A549 (cell line): ENCODE measurements around the gene PPP2R5E. TPM values are rescaled to one million over a fixed set of nuclear protein-coding genes. Genes with fewer than 3 reads are reported as not detected.

Source experiments
- ATAC-seq, 2 experiments: fragments of 200-7000 bp in 1 of 2; fragments of >200 bp in 1 of 2; cut with Nextera tagmentation in 1 of 2; cut with Tn5 transposase in 1 of 2; 3 replicates each; pipeline versions ENCODE4 v1.8.0 to v1.9.1; 2018 to 2020; ENCODE audit warnings: mild to moderate bottlenecking in 1 of 2, moderate library complexity in 1 of 2
- CTCF ChIA-PET: fragments of 300-600 bp; sonication (Branson Sonifier 250); formaldehyde crosslinking; extraction: SDS; loops from one replicate; lab custom pipeline; 2021; ENCODE audit warnings: antibody characterized with exemption, inconsistent platforms; lab: Yijun Ruan, JAX
- POLR2A ChIA-PET: fragments of 350-600 bp; formaldehyde crosslinking; extraction: SDS; loops from one replicate; lab custom pipeline; 2021; ENCODE audit warnings: antibody characterized with exemption, inconsistent platforms; lab: Yijun Ruan, JAX
- DNase-seq, 2 experiments: peaks; one replicate each; pipeline versions ENCODE4 v3.0.0 to v3.0.0-alpha.2; 2011 to 2016; ENCODE audit warnings: low read depth in 1 of 2, low spot score in 1 of 2
- FAIRE-seq: peaks from 2 replicates; lab custom pipeline; 2011; peaks lifted over from hg19 to GRCh38; lab: Jason Lieb, UNC
- H3K27ac ChIP-seq, 2 experiments: fragments of >200 bp; sonication (Bioruptor Twin); formaldehyde crosslinking; 3 replicates each; pipeline ENCODE4 v1.5.1; 2016 to 2017
- H3K4me1 ChIP-seq: fragments of >200 bp; sonication (Bioruptor Twin); formaldehyde crosslinking; 3 replicates; pipeline ENCODE4 v1.6.1; 2016
- H3K4me2 ChIP-seq: fragments of >200 bp; sonication (Bioruptor Twin); formaldehyde crosslinking; 3 replicates; pipeline ENCODE4 v1.6.1; 2016
- H3K4me3 ChIP-seq: fragments of >200 bp; sonication (Bioruptor Twin); formaldehyde crosslinking; 3 replicates; pipeline ENCODE4 v1.5.1; 2016
- H3K9me3 ChIP-seq: fragments of >200 bp; sonication (Bioruptor Twin); formaldehyde crosslinking; 3 replicates; pipeline ENCODE4 v1.6.1; 2016
- BCL3 ChIP-seq: fragments of >200 bp; sonication (Bioruptor Twin); formaldehyde crosslinking; IDR thresholded peaks from 3 replicates; pipeline ENCODE4 v1.6.1; 2016
- BHLHE40 ChIP-seq: IDR thresholded peaks from 2 replicates; pipeline ENCODE4 v1.6.1; 2012; ENCODE audit warnings: low read depth, low read length, inconsistent platforms
- CBX2 ChIP-seq: fragments of 200-600 bp; sonication (generic); IDR thresholded peaks from 2 replicates; pipeline ENCODE4 v1.6.1; 2016; ENCODE audit warnings: low read depth, mild to moderate bottlenecking, borderline replicate concordance
- CBX8 ChIP-seq: fragments of 200-600 bp; sonication (generic); IDR thresholded peaks from 2 replicates; pipeline ENCODE4 v1.6.1; 2016
- CHD2 ChIP-seq: fragments of 150-350 bp; IDR thresholded peaks from 2 replicates; pipeline ENCODE4 v1.6.1; 2014; ENCODE audit warnings: low read length; ENCODE audit not compliant: partially characterized antibody
- CHD4 ChIP-seq: fragments of 200-600 bp; sonication (generic); IDR thresholded peaks from 2 replicates; pipeline ENCODE4 v1.6.1; 2016; ENCODE audit warnings: antibody characterized with exemption, mild to moderate bottlenecking, borderline replicate concordance
- EHF ChIP-seq: fragments of 250-450 bp; sonication (Bioruptor Pico); IDR thresholded peaks from 2 replicates; pipeline ENCODE4 v1.5.0; 2020; ENCODE audit warnings: mild to moderate bottlenecking
- EHMT2 ChIP-seq: fragments of 200-600 bp; sonication (generic); IDR thresholded peaks from 2 replicates; pipeline ENCODE4 v1.6.1; 2016; ENCODE audit warnings: antibody characterized with exemption, low read depth, mild to moderate bottlenecking, moderate library complexity
- FOSL2 ChIP-seq, 2 experiments: fragments of 450-650 bp in 1 of 2; fragments of >200 bp in 1 of 2; sonication (Bioruptor Twin) in 1 of 2; formaldehyde crosslinking; IDR thresholded peaks; 2 replicates each; pipeline versions ENCODE4 v1.5.0 to v1.6.1; 2016 to 2020; ENCODE audit warnings: mild to moderate bottlenecking in 1 of 2, moderate library complexity in 1 of 2
- GATA3 ChIP-seq: IDR thresholded peaks from 2 replicates; pipeline ENCODE4 v1.6.1; 2012; ENCODE audit warnings: borderline replicate concordance
- HEYL ChIP-seq: fragments of 250-450 bp; sonication (Bioruptor Pico); IDR thresholded peaks from 2 replicates; pipeline ENCODE4 v1.8.0; 2021; ENCODE audit warnings: mild to moderate bottlenecking, moderate library complexity
- HMGXB4 ChIP-seq: fragments of 250-450 bp; sonication (Bioruptor Pico); IDR thresholded peaks from 2 replicates; pipeline ENCODE4 v1.5.0; 2021; ENCODE audit warnings: mild to moderate bottlenecking, moderate library complexity, borderline replicate concordance
- HOXB5 ChIP-seq: fragments of 250-450 bp; sonication (Bioruptor Pico); IDR thresholded peaks from 2 replicates; pipeline ENCODE4 v1.5.0; 2020; ENCODE audit warnings: mild to moderate bottlenecking, moderate library complexity
- MAFK ChIP-seq: fragments of 450-650 bp; IDR thresholded peaks from 2 replicates; pipeline ENCODE4 v1.6.1; 2014; ENCODE audit not compliant: partially characterized antibody
- MAX ChIP-seq: IDR thresholded peaks from 2 replicates; pipeline ENCODE4 v1.6.1; 2012
- MYC ChIP-seq: IDR thresholded peaks from 2 replicates; pipeline ENCODE4 v1.6.1; 2012; ENCODE audit warnings: mild to moderate bottlenecking, inconsistent platforms, low read length, improper control_type of control experiment, borderline replicate concordance
- NFE2L2 ChIP-seq: fragments of 150-350 bp; conservative IDR thresholded peaks from 2 replicates; pipeline ENCODE4 v1.6.1; 2014; ENCODE audit warnings: low read length
- NPAS2 ChIP-seq: fragments of 250-450 bp; sonication (Bioruptor Pico); IDR thresholded peaks from 2 replicates; pipeline ENCODE4 v1.8.0; 2022; ENCODE audit warnings: mild to moderate bottlenecking, moderate library complexity, borderline replicate concordance
- NR3C1 ChIP-seq: fragments of >200 bp; sonication (Bioruptor Twin); formaldehyde crosslinking; IDR thresholded peaks from 3 replicates; pipeline ENCODE4 v1.6.1; 2017
- PHF8 ChIP-seq: fragments of 200-600 bp; sonication (generic); IDR thresholded peaks from 2 replicates; pipeline ENCODE4 v1.6.1; 2016; ENCODE audit warnings: low read depth, mild to moderate bottlenecking, antibody characterized with exemption, moderate library complexity, borderline replicate concordance
- POLR2A ChIP-seq: IDR thresholded peaks from 2 replicates; pipeline ENCODE4 v1.6.1; 2012; ENCODE audit warnings: mild to moderate bottlenecking, low read length
- POLR2AphosphoS2 ChIP-seq: conservative IDR thresholded peaks from 2 replicates; pipeline ENCODE4 v1.6.1; 2012; ENCODE audit warnings: low read length, improper control_type of control experiment, inconsistent platforms
- RAD21 ChIP-seq, 2 experiments: fragments of >200 bp in 1 of 2; sonication (Bioruptor Twin) in 1 of 2; formaldehyde crosslinking in 1 of 2; IDR thresholded peaks in 1 of 2; conservative IDR thresholded peaks in 1 of 2; 2 replicates in 1 of 2; 3 replicates in 1 of 2; pipeline ENCODE4 v1.6.1; 2012 to 2018; ENCODE audit warnings: inconsistent platforms in 1 of 2
- RCOR1 ChIP-seq: fragments of 150-350 bp; IDR thresholded peaks from 2 replicates; pipeline ENCODE4 v1.6.1; 2014; ENCODE audit warnings: antibody characterized with exemption, low read length, low read depth
- REST ChIP-seq: fragments of 200-600 bp; sonication (generic); IDR thresholded peaks from 2 replicates; pipeline ENCODE4 v1.6.1; 2016; ENCODE audit warnings: antibody characterized with exemption, mild to moderate bottlenecking, moderate library complexity
- RNF2 ChIP-seq: fragments of 200-600 bp; sonication (generic); IDR thresholded peaks from 2 replicates; pipeline ENCODE4 v1.6.1; 2016; ENCODE audit warnings: low read depth, mild to moderate bottlenecking, antibody characterized with exemption, moderate library complexity, borderline replicate concordance
- SREBF2 ChIP-seq: fragments of 450-650 bp; IDR thresholded peaks from 2 replicates; pipeline ENCODE4 v1.6.1; 2014; ENCODE audit warnings: mild to moderate bottlenecking, moderate library complexity
- TFCP2L1 ChIP-seq: fragments of 250-450 bp; sonication (Bioruptor Pico); IDR thresholded peaks from 2 replicates; pipeline ENCODE4 v1.5.0; 2021; ENCODE audit warnings: mild to moderate bottlenecking
- TP53 ChIP-seq: fragments of 250-450 bp; sonication (Bioruptor Pico); IDR thresholded peaks from 2 replicates; pipeline ENCODE4 v1.5.0; 2021; ENCODE audit warnings: mild to moderate bottlenecking, moderate library complexity
- ZC3H11A ChIP-seq: fragments of 450-650 bp; IDR thresholded peaks from 2 replicates; pipeline ENCODE4 v1.6.1; 2014; ENCODE audit warnings: antibody characterized with exemption, mild to moderate bottlenecking
- ZSCAN20 ChIP-seq: fragments of 250-450 bp; sonication (Bioruptor Pico); IDR thresholded peaks from 2 replicates; pipeline ENCODE4 v1.8.0; 2022; ENCODE audit warnings: mild to moderate bottlenecking, moderate library complexity
- WGBS: methylation state at CpG from one replicate; pipeline ENCODE4 v1.1.6; 2017; ENCODE audit errors: missing lambda C conversion rate; 5-methylcytosine and 5-hydroxymethylcytosine counted together
- polyA plus RNA-seq, 4 experiments: library from polyadenylated mRNA; depleted of rRNA in 3 of 4; stranded (reverse); fragments of >200 nt; fragmentation: RNase III in 1 of 4; extraction: RNeasy Plus Mini Kit Qiagen cat#74134 plus additional on column Dnase treatment in 1 of 4; gene quantifications; 2 replicates in 3 of 4; 3 replicates in 1 of 4; pipeline ENCODE4 v1.2.3, GENCODE V29; 2011 to 2017

The PPP2R5E gene
- polyA plus RNA-seq, 2 of the 4 experiments (the other 2 are of a cell fraction), result 21.4 to 23.2 TPM

DNA sequence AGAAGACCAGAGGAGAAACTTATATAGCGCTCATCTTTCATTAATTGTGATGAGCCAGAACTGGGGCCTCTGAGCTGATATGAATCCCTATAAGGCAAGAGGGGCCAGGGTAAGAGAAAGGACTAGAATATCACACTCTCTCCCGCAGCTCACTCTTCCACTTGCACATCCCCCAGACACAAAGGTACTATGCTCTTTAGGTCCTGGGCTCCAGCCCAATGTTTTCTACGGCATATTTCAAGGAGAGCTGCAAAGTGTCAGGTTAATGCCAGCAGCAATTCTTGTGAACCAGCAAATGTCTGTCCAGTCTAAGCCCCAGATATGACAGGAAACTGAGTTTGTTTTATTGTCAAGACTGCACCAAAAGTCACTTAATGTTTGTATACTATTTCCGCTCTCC, 29.4 kb downstream of the PPP2R5E start:
- FAIRE-seq (no peak), DNase-seq (no peak), ATAC-seq (no peak)
- ChIA-PET POLR2A (no interaction called here), CTCF (interaction anchor here (1.3 kb wide), 1 partner anchor 59 kb away, joined by 3 read pairs; no protein-coding TSS in a partner anchor)
- H3K27ac ChIP-seq, result no peak overlapping the region
- H3K4me2 ChIP-seq, result no peak overlapping the region
- H3K4me3 ChIP-seq, result no peak overlapping the region
- 90% methylated on average over 4 of the region's 4 CpGs for WGBS
- no peak for TF ChIP-seq POLR2AphosphoS2
- TF ChIP-seq GATA3, result no peak
- no peak for TF ChIP-seq MAX
- TF ChIP-seq NR3C1, result no peak
- TF ChIP-seq FOSL2 (IDR thresholded peaks at IDR 0.05), result no peak
- no peak for TF ChIP-seq FOSL2 (CRISPR knock-in tag; IDR thresholded peaks at IDR 0.05)
- no peak for TF ChIP-seq MAFK
- TF ChIP-seq SREBF2, result no peak
- no peak for TF ChIP-seq EHMT2
- TF ChIP-seq BCL3, result no peak
- TF ChIP-seq NFE2L2, result no peak
- TF ChIP-seq TFCP2L1, result no peak
- TF ChIP-seq EHF (CRISPR knock-in tag), result no peak
- no peaks in the 10 kb centered on the region for H3K9me3 ChIP-seq
- H3K4me1 ChIP-seq, result peaks cover 23% of the 10 kb centered on the region; the same call in 2 of the 3 replicates

DNA sequence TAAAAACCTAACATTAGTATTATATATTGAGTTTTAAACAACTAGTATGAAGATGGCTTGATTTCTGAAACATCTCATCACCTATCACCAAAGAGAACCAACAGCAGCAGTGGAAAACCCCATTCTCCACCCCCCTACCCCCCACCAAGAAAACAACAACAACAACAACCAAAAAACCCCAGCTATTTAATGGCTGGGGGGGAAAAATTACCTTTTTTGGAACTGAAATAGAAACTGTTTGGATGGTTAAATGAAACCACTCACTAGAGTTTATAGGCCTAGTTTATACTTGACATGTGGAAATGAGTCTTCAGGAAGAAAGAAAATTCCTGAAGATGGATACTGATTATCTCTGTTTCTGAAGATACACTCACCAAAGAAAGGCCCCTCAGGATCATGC, 30.3 kb downstream of the PPP2R5E start:
- TF ChIP-seq CBX8, result no peak
- no peak for TF ChIP-seq PHF8
- TF ChIP-seq NR3C1, result no peak
- no peak for TF ChIP-seq POLR2A
- no peak for TF ChIP-seq FOSL2 (IDR thresholded peaks at IDR 0.05)
- TF ChIP-seq FOSL2 (CRISPR knock-in tag; IDR thresholded peaks at IDR 0.05), result no peak
- TF ChIP-seq MAFK, result no peak
- TF ChIP-seq ZC3H11A, result no peak
- TF ChIP-seq HOXB5 (CRISPR knock-in tag), result no peak
- no peak for DNase-seq
- Histone ChIP-seq H3K4me3 (no peak overlapping the region), H3K4me1 (peaks cover 23% of the 10 kb centered on the region; the same call in 2 of the 3 replicates), H3K27ac (no peak overlapping the region), H3K9me3 (no peaks in the 10 kb centered on the region), H3K4me2 (no peak overlapping the region)
- ATAC-seq, result no peak
- CTCF ChIA-PET, result interaction anchor here (1.3 kb wide), 1 partner anchor 58 kb away, joined by 3 read pairs; no protein-coding TSS in a partner anchor
- POLR2A ChIA-PET, result no interaction called here
- no peak for FAIRE-seq

GRCh38 chr14:63510538-63510937, 32.6 kb downstream of the PPP2R5E start:
- Histone ChIP-seq H3K27ac (no peak overlapping the region), H3K4me2 (no peak overlapping the region), H3K4me3 (no peak overlapping the region), H3K4me1 (peaks cover 19% of the 10 kb centered on the region), H3K9me3 (no peaks in the 10 kb centered on the region)
- CTCF ChIA-PET, result no interaction called here
- POLR2A ChIA-PET, result no interaction called here
- ATAC-seq (no peak), FAIRE-seq (no peak), DNase-seq (no peak)
- 90% methylated on average over 5 of the region's 5 CpGs for WGBS
- TF ChIP-seq ZSCAN20, result no peak
- TF ChIP-seq CHD4, result no peak
- no peak for TF ChIP-seq REST
- TF ChIP-seq HEYL, result no peak
- TF ChIP-seq RNF2, result no peak
- TF ChIP-seq CHD2, result no peak
- TF ChIP-seq RAD21 (conservative IDR thresholded peaks at IDR 0.05 in 1 of 2, IDR thresholded peaks at IDR 0.05 in 1 of 2), result no peak
- TF ChIP-seq TP53 (CRISPR knock-in tag), result no peak
- no peak for TF ChIP-seq BHLHE40
- TF ChIP-seq CBX2, result no peak
- TF ChIP-seq RCOR1, result no peak
- no peak for TF ChIP-seq HMGXB4 (CRISPR knock-in tag)
- TF ChIP-seq MYC, result no peak
- TF ChIP-seq POLR2AphosphoS2, result no peak
- no peak for TF ChIP-seq CBX8
- no peak for TF ChIP-seq NPAS2 (CRISPR knock-in tag)
